Adrenal gland (tissue), 12 donors: Measurements from ENCODE around the gene FAM174C. TPM values are rescaled to one million over a fixed set of nuclear protein-coding genes. Genes with fewer than 3 reads are reported as not detected.

Source experiments
- DNase-seq, 7 donors: peaks; one replicate each; pipeline ENCODE4 v3.0.0-alpha.2; 2019 to 2020
- H3K27ac ChIP-seq, 5 donors: fragments of 200-600 bp; sonication (generic) in 4 of 5; 1 replicate in 3 of 5; 2 replicates in 2 of 5; pipeline versions ENCODE4 v1.5.1 to v1.8.0; 2016 to 2020; ENCODE audit warnings: mild to moderate bottlenecking in 1 of 5
- H3K27me3 ChIP-seq: fragments of 200-600 bp; 2 replicates; pipeline ENCODE4 v1.8.0; 2021
- H3K36me3 ChIP-seq, 2 donors: fragments of 200-600 bp; replicated peaks in 1 of 2; 1 replicate in 1 of 2; 2 replicates in 1 of 2; pipeline versions ENCODE4 v1.5.1 to v1.8.0; 2018 to 2022
- H3K4me1 ChIP-seq, 2 donors: fragments of 200-600 bp; replicated peaks in 1 of 2; 1 replicate in 1 of 2; 2 replicates in 1 of 2; pipeline versions ENCODE4 v1.5.1 to v1.8.0; 2018 to 2021
- H3K4me3 ChIP-seq, 4 donors: fragments of 200-600 bp; sonication (generic) in 3 of 4; one replicate each; pipeline ENCODE4 v1.5.1; 2016 to 2018
- H3K9me3 ChIP-seq, 3 donors: fragments of 200-600 bp; sonication (generic) in 1 of 3; replicated peaks in 1 of 3; 1 replicate in 2 of 3; 2 replicates in 1 of 3; pipeline versions ENCODE4 v1.5.1 to v1.8.0; 2016 to 2021
- CTCF ChIP-seq, 6 experiments: fragments of 450-650 bp in 4 of 6; fragments of 200-600 bp in 2 of 6; sonication (generic) in 1 of 6; IDR thresholded peaks; 1 replicate in 5 of 6; 2 replicates in 1 of 6; pipeline versions ENCODE4 v1.5.1 to v1.8.0; 2016 to 2021; ENCODE audit warnings: antibody characterized with exemption in 6 of 6, mild to moderate bottlenecking in 2 of 6, moderate library complexity in 1 of 6
- POLR2A ChIP-seq, 2 donors: fragments of 450-650 bp; IDR thresholded peaks; one replicate each; pipeline ENCODE4 v1.6.1; 2017; ENCODE audit warnings: antibody characterized with exemption in 2 of 2, mild to moderate bottlenecking in 2 of 2, moderate library complexity in 1 of 2
- WGBS, 4 donors: extraction: QIAGEN DNeasy Blood & Tissue Kit in 2 of 4; methylation state at CpG; one replicate each; pipeline versions ENCODE4 v1.1.5 to v1.1.7; 2013 to 2017; 5-methylcytosine and 5-hydroxymethylcytosine counted together
- intact Hi-C, 2 donors: fragments of 100-400 bp; cut with DNase I; formaldehyde crosslinking; loops; one replicate each; pipeline versions ENCODE4 v1.14.1 to v1.15.0; 2022 to 2023
- polyA plus RNA-seq, 3 donors: library from polyadenylated mRNA; stranded (reverse); fragments of 200-250 nt in 2 of 3; fragments of 350-450 nt in 1 of 3; fragmentation: Illumina TruSeq in 1 of 3; extraction: RNeasy Lipid Tissue Mini Kit (QIAGEN cat#74804) in 1 of 3; gene quantifications; one replicate each; pipeline ENCODE4 v1.2.3, GENCODE V29; 2013 to 2014
- total RNA-seq, 9 donors: library from RNA; depleted of rRNA in 4 of 9; stranded (reverse); fragments of >200 nt in 4 of 9; fragments of 120-200 nt in 1 of 9; fragmentation: NEBNext Ultra II Directional in 1 of 9; extraction: Animal tissue kit (Norgen Biotek cat#: 25700) in 1 of 9; gene quantifications; one replicate each; pipeline versions ENCODE4 v1.1.0 to v1.2.4, GENCODE V29; 2013 to 2023
- donor health status: healthy with polysubstance abuse.
- donor health status: Bipolar disorder and iron deficiency.
- donor health status: DM: yes; HTN: yes; CAD: no.
- donor health status: DM: no; HTN: no; CAD: no.
- donor health status: DM: no; HTN: no; CAD: no.
- donor health status: DM: yes; HTN: yes; CAD: no.

FAM174C gene
- total and polyA plus RNA-seq, 12 donors, result 3.8 to 279 (median 86.5) TPM

- Histone ChIP-seq H3K4me1 (peaks cover 42 to 45% of the 10 kb centered on the region in 2 donors), H3K4me3 (peak overlapping the region in 3 of 4 donors; percentile 40 to 92 (median 82)), H3K27me3 (no peaks in the 10 kb centered on the region), H3K36me3 (peaks cover 0 to 42% of the 10 kb centered on the region in 2 donors), H3K27ac (peak overlapping the region; percentile 97 to 100 (median 99)), H3K9me3 (no peaks in the 10 kb centered on the region)
- intact Hi-C loops, result no loop called here
- 0 to 1% (median 1%) methylated on average over 21 to 41 of the region's 41 CpGs for WGBS, 4 donors
- peak; percentile 39 to 59 for TF ChIP-seq POLR2A (IDR thresholded peaks at IDR 0.05)
- TF ChIP-seq CTCF (IDR thresholded peaks at IDR 0.05), result no peak
- DNase-seq, result peak; percentile 78 to 90 (median 84)
These were observed 23.8 kb upstream of the FAM174C start for GRCh38 chr19:1251330-1252220.

GRCh38 chr19:1252221-1252820 is 23.0 kb upstream of the FAM174C start:
- Histone ChIP-seq H3K4me3 (peak overlapping the region in 2 of 4 donors; percentile 40 to 92), H3K9me3 (no peaks in the 10 kb centered on the region), H3K36me3 (peaks cover 0 to 50% of the 10 kb centered on the region in 2 donors), H3K27me3 (no peaks in the 10 kb centered on the region), H3K4me1 (peaks cover 42% of the 10 kb centered on the region in 2 donors), H3K27ac (peak overlapping the region; percentile 97 to 100 (median 99))
- intact Hi-C loops, result no loop called here
- WGBS, 4 donors, result 0 to 1% (median 1%) methylated on average over 22 to 30 of the region's 30 CpGs
- DNase-seq, result peak in 6 of 7 donors; percentile 95 to 97 (median 96)
- TF ChIP-seq CTCF (IDR thresholded peaks at IDR 0.05) (no peak), POLR2A (IDR thresholded peaks at IDR 0.05) (peak; percentile 48 to 60)

- Histone ChIP-seq H3K9me3 (no peaks in the 10 kb centered on the region), H3K36me3 (peaks cover 0 to 56% of the 10 kb centered on the region in 2 donors), H3K27ac (peak overlapping the region; percentile 97 to 100 (median 99)), H3K4me3 (peak overlapping the region in 2 of 4 donors; percentile 38 to 92), H3K27me3 (no peaks in the 10 kb centered on the region), H3K4me1 (peaks cover 40% of the 10 kb centered on the region in 2 donors)
- intact Hi-C loops, result no loop called here
- DNase-seq, result peak; percentile 92 to 98 (median 97)
- WGBS, 4 donors, result 0 to 1% (median 0%) methylated on average over 2 to 26 of the region's 26 CpGs
- peak in 3 of 6 experiments; percentile 30 to 38 (median 35) for TF ChIP-seq CTCF (IDR thresholded peaks at IDR 0.05)
- peak in 1 of 2 donors; percentile 72 for TF ChIP-seq POLR2A (IDR thresholded peaks at IDR 0.05)
These were observed 22.4 kb upstream of the FAM174C start for GRCh38 chr19:1252821-1253513.
